ENCODE measurements around the gene TANGO2. TPM values are rescaled to one million over a fixed set of nuclear protein-coding genes. Genes with fewer than 3 reads are reported as not detected.
A peak's percentile ranks its signal among the peaks of the same experiment; 100 is the strongest.

TANGO2 gene
- total and polyA plus RNA-seq, 9 of the 15 experiments (the other 6 are each of a cell fraction or from before 2014, with no cell fraction given): 15.5 to 94.9 (median 70.1) TPM

GRCh38 chr22:19984851-19985811 lies 35.8 kb upstream of the TANGO2 start (continued):
- TF ChIP-seq CHD2 (IDR thresholded peaks at IDR 0.05; ENCODE audit: low read depth, low read length) (peak; percentile 25; the same call in 1 of the 2 replicates), ID3 (CRISPR knock-in tag; IDR thresholded peaks at IDR 0.05) (no peak), ID3 (tag; IDR thresholded peaks at IDR 0.05) (0 out of 2 replicates have a peak, but pooled peaks have one; percentile 18), ZNF347 (CRISPR knock-in tag; IDR thresholded peaks at IDR 0.05; ENCODE audit: low read depth) (no peak), RAD21 (CRISPR knock-in tag; conservative IDR thresholded peaks at IDR 0.05 in 1 of 2, IDR thresholded peaks at IDR 0.05 in 1 of 2) (no peak), MYNN (IDR thresholded peaks at IDR 0.05) (no peak), MYNN (CRISPR knock-in tag; IDR thresholded peaks at IDR 0.05) (0 out of 2 replicates have a peak, but pooled peaks have one; percentile 17), TBL1XR1 (IDR thresholded peaks at IDR 0.05; ENCODE audit: low read length in 2 of 2) (0 out of 4 replicates have a peak, but pooled peaks of 1 of the 2 experiments have one; percentile 25), HDAC1 (IDR thresholded peaks at IDR 0.05) (no peak), ZNF57 (CRISPR knock-in tag; IDR thresholded peaks at IDR 0.05) (no peak)
- TF ChIP-seq, protein P1, sequence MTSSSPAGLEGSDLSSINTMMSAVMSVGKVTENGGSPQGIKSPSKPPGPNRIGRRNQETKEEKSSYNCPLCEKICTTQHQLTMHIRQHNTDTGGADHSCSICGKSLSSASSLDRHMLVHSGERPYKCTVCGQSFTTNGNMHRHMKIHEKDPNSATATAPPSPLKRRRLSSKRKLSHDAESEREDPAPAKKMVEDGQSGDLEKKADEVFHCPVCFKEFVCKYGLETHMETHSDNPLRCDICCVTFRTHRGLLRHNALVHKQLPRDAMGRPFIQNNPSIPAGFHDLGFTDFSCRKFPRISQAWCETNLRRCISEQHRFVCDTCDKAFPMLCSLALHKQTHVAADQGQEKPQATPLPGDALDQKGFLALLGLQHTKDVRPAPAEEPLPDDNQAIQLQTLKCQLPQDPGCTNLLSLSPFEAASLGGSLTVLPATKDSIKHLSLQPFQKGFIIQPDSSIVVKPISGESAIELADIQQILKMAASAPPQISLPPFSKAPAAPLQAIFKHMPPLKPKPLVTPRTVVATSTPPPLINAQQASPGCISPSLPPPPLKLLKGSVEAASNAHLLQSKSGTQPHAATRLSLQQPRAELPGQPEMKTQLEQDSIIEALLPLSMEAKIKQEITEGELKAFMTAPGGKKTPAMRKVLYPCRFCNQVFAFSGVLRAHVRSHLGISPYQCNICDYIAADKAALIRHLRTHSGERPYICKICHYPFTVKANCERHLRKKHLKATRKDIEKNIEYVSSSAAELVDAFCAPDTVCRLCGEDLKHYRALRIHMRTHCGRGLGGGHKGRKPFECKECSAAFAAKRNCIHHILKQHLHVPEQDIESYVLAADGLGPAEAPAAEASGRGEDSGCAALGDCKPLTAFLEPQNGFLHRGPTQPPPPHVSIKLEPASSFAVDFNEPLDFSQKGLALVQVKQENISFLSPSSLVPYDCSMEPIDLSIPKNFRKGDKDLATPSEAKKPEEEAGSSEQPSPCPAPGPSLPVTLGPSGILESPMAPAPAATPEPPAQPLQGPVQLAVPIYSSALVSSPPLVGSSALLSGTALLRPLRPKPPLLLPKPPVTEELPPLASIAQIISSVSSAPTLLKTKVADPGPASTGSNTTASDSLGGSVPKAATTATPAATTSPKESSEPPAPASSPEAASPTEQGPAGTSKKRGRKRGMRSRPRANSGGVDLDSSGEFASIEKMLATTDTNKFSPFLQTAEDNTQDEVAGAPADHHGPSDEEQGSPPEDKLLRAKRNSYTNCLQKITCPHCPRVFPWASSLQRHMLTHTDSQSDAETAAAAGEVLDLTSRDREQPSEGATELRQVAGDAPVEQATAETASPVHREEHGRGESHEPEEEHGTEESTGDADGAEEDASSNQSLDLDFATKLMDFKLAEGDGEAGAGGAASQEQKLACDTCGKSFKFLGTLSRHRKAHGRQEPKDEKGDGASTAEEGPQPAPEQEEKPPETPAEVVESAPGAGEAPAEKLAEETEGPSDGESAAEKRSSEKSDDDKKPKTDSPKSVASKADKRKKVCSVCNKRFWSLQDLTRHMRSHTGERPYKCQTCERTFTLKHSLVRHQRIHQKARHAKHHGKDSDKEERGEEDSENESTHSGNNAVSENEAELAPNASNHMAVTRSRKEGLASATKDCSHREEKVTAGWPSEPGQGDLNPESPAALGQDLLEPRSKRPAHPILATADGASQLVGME (CRISPR knock-in tag; IDR thresholded peaks at IDR 0.05): 0 out of 2 replicates have a peak, but pooled peaks have one; percentile 47
- TF ChIP-seq, protein P2, sequence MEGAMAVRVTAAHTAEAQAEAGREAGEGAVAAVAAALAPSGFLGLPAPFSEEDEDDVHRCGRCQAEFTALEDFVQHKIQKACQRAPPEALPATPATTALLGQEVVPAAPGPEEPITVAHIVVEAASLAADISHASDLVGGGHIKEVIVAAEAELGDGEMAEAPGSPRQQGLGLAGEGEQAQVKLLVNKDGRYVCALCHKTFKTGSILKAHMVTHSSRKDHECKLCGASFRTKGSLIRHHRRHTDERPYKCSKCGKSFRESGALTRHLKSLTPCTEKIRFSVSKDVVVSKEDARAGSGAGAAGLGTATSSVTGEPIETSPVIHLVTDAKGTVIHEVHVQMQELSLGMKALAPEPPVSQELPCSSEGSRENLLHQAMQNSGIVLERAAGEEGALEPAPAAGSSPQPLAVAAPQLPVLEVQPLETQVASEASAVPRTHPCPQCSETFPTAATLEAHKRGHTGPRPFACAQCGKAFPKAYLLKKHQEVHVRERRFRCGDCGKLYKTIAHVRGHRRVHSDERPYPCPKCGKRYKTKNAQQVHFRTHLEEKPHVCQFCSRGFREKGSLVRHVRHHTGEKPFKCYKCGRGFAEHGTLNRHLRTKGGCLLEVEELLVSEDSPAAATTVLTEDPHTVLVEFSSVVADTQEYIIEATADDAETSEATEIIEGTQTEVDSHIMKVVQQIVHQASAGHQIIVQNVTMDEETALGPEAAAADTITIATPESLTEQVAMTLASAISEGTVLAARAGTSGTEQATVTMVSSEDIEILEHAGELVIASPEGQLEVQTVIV (CRISPR knock-in tag; IDR thresholded peaks at IDR 0.05; ENCODE audit: borderline replicate concordance): peak; percentile 68
- TF ChIP-seq, protein P3, sequence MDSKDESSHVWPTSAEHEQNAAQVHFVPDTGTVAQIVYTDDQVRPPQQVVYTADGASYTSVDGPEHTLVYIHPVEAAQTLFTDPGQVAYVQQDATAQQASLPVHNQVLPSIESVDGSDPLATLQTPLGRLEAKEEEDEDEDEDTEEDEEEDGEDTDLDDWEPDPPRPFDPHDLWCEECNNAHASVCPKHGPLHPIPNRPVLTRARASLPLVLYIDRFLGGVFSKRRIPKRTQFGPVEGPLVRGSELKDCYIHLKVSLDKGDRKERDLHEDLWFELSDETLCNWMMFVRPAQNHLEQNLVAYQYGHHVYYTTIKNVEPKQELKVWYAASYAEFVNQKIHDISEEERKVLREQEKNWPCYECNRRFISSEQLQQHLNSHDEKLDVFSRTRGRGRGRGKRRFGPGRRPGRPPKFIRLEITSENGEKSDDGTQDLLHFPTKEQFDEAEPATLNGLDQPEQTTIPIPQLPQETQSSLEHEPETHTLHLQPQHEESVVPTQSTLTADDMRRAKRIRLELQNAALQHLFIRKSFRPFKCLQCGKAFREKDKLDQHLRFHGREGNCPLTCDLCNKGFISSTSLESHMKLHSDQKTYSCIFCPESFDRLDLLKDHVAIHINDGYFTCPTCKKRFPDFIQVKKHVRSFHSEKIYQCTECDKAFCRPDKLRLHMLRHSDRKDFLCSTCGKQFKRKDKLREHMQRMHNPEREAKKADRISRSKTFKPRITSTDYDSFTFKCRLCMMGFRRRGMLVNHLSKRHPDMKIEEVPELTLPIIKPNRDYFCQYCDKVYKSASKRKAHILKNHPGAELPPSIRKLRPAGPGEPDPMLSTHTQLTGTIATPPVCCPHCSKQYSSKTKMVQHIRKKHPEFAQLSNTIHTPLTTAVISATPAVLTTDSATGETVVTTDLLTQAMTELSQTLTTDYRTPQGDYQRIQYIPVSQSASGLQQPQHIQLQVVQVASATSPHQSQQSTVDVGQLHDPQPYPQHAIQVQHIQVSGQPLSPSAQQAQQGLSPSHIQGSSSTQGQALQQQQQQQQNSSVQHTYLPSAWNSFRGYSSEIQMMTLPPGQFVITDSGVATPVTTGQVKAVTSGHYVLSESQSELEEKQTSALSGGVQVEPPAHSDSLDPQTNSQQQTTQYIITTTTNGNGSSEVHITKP (IDR thresholded peaks at IDR 0.05; ENCODE audit: partially characterized antibody): peak; percentile 29

Data from K562 (cell line).